HG03457 (cell line): ENCODE data around the gene BRAF.
"Not testable (repeated sequence)": the region's sequence is repeated elsewhere in the genome, so short reads cannot be mapped to it uniquely, and the experiment has no call there.

Experiments used
- ATAC-seq: cut with Tn5 transposase; IDR thresholded peaks from one replicate; pipeline ENCODE4 v1.9.1; 2021; ENCODE audit warnings: moderate number of reproducible peaks; ENCODE audit not compliant: unreplicated experiment

The BRAF gene

GRCh38 chr7:140924821-140925421 lies at the start of gene BRAF:
Gene BRAF, minus strand, starts transcription at chr7:140924929. Its CDS starts 226 bp downstream, at chr7:140924703.
- peak; percentile 36 for ATAC-seq

- ATAC-seq, result no peak
Measured at GRCh38 chr7:140972876-140973829, 48.4 kb upstream of the BRAF start.

GRCh38 chr7:140972344-140972743 lies 47.6 kb upstream of the BRAF start:
- ATAC-seq, result no peak

GRCh38 chr7:140967438-140967837 lies 42.7 kb upstream of the BRAF start:
- ATAC-seq, result no peak

GRCh38 chr7:140966561-140967233 lies 42.0 kb upstream of the BRAF start:
- no peak for ATAC-seq

- ATAC-seq, result no peak
Measured at GRCh38 chr7:140961117-140961516, 36.4 kb upstream of the BRAF start.

- not testable (repeated sequence) for ATAC-seq
Measured at GRCh38 chr7:140956997-140957396, 32.3 kb upstream of the BRAF start.

GRCh38 chr7:140945940-140946339 lies 21.2 kb upstream of the BRAF start:
- ATAC-seq, result no peak

GRCh38 chr7:140942242-140942641 lies 17.5 kb upstream of the BRAF start:
- ATAC-seq, result not testable (repeated sequence)

- no peak for ATAC-seq
Measured at GRCh38 chr7:140940898-140941297, 16.2 kb upstream of the BRAF start.

- no peak for ATAC-seq
Measured at GRCh38 chr7:140937702-140938264, 13.1 kb upstream of the BRAF start.

- no peak for ATAC-seq
Measured at GRCh38 chr7:140928491-140929309, 4.0 kb upstream of the BRAF start.

- not testable (repeated sequence) for ATAC-seq
Measured at GRCh38 chr7:140927945-140928344, 3.2 kb upstream of the BRAF start.

GRCh38 chr7:140927351-140927750 lies 2.6 kb upstream of the BRAF start:
- no peak for ATAC-seq

GRCh38 chr7:140926021-140926817 lies 1.5 kb upstream of the BRAF start:
- no peak for ATAC-seq

GRCh38 chr7:140924019-140924820 lies 509 bp downstream of the BRAF start:
- ATAC-seq, result peak; percentile 74

- ATAC-seq, result peak; percentile 8
Measured at GRCh38 chr7:140923358-140924006, 1.2 kb downstream of the BRAF start.

GRCh38 chr7:140922741-140923345 lies 1.9 kb downstream of the BRAF start:
- no peak for ATAC-seq
